T-helper 2 cell treated with Interferon-gamma antibody and Interleukin-4, amounts not matched to agents 5 μg/mL and 100 μg/mL, for 36 hours (primary cell): ENCODE data around the gene WFDC10B.
"Not testable (repeated sequence)": the region's sequence is repeated elsewhere in the genome, so short reads cannot be mapped to it uniquely, and the experiment has no call there.

Source experiments
- DNase-seq: peaks from one replicate; pipeline ENCODE4 v3.0.0; 2021; ENCODE audit warnings: low spot score
- H3K27ac Mint-ChIP-seq: one replicate; pipeline ENCODE4 v1.8.0; 2021; ENCODE audit warnings: mild to moderate bottlenecking, mixed read lengths
- H3K27me3 Mint-ChIP-seq: one replicate; pipeline ENCODE4 v1.8.0; 2021; ENCODE audit warnings: low read depth, mixed read lengths
- H3K36me3 Mint-ChIP-seq: one replicate; pipeline ENCODE4 v1.8.0; 2021; ENCODE audit warnings: low read depth, mixed read lengths
- H3K4me1 Mint-ChIP-seq: one replicate; pipeline ENCODE4 v1.8.0; 2021; ENCODE audit warnings: low read depth, mixed read lengths
- H3K4me3 Mint-ChIP-seq: one replicate; pipeline ENCODE4 v1.8.0; 2022; ENCODE audit warnings: mild to moderate bottlenecking, moderate library complexity, mixed read lengths
- H3K9me3 Mint-ChIP-seq: one replicate; pipeline ENCODE4 v1.8.0; 2021; ENCODE audit warnings: mixed read lengths

The WFDC10B gene

GRCh38 chr20:45693346-45693745, 11.5 kb downstream of the WFDC10B start:
- not testable (repeated sequence) for H3K36me3 Mint-ChIP-seq, H3K27me3 Mint-ChIP-seq, H3K4me3 Mint-ChIP-seq, H3K27ac Mint-ChIP-seq, H3K4me1 Mint-ChIP-seq, H3K9me3 Mint-ChIP-seq, DNase-seq

GRCh38 chr20:45685896-45686295, 18.9 kb downstream of the WFDC10B start:
- H3K36me3 Mint-ChIP-seq, result no peaks in the 10 kb centered on the region
- DNase-seq, result no peak
- H3K4me1 Mint-ChIP-seq, result no peaks in the 10 kb centered on the region
- H3K27ac Mint-ChIP-seq, result no peak overlapping the region
- no peak overlapping the region for H3K4me3 Mint-ChIP-seq
- H3K9me3 Mint-ChIP-seq, result no peaks in the 10 kb centered on the region
- no peaks in the 10 kb centered on the region for H3K27me3 Mint-ChIP-seq

GRCh38 chr20:45679650-45680049, 25.2 kb downstream of the WFDC10B start:
- H3K36me3 Mint-ChIP-seq, result no peaks in the 10 kb centered on the region
- H3K4me1 Mint-ChIP-seq, result no peaks in the 10 kb centered on the region
- no peak overlapping the region for H3K4me3 Mint-ChIP-seq
- no peak overlapping the region for H3K27ac Mint-ChIP-seq
- DNase-seq, result no peak
- peaks cover 14% of the 10 kb centered on the region for H3K9me3 Mint-ChIP-seq
- peaks cover 3% of the 10 kb centered on the region for H3K27me3 Mint-ChIP-seq

- Mint-ChIP-seq H3K4me3 (no peak overlapping the region), H3K27me3 (peaks cover 16% of the 10 kb centered on the region), H3K4me1 (no peaks in the 10 kb centered on the region), H3K36me3 (no peaks in the 10 kb centered on the region), H3K9me3 (no peaks in the 10 kb centered on the region), H3K27ac (no peak overlapping the region)
- no peak for DNase-seq
Measured at GRCh38 chr20:45672765-45673164, 32.1 kb downstream of the WFDC10B start.

GRCh38 chr20:45670139-45670538, 34.7 kb downstream of the WFDC10B start, which contains the start of gene WFDC11:
TSS of gene WFDC11 (minus strand) at chr20:45670239. CDS start at chr20:45650600, 19,639 bp downstream.
- peaks cover 14% of the 10 kb centered on the region for H3K27me3 Mint-ChIP-seq
- no peaks in the 10 kb centered on the region for H3K9me3 Mint-ChIP-seq
- H3K4me3 Mint-ChIP-seq, result no peak within 1 kb of the TSS
- H3K36me3 Mint-ChIP-seq, result no peaks in the 10 kb centered on the region
- DNase-seq, result no peak
- H3K4me1 Mint-ChIP-seq, result no peaks in the 10 kb centered on the region
- no peak within 1 kb of the TSS for H3K27ac Mint-ChIP-seq

- not testable (repeated sequence) for H3K36me3 Mint-ChIP-seq, DNase-seq, H3K4me3 Mint-ChIP-seq, H3K27ac Mint-ChIP-seq, H3K9me3 Mint-ChIP-seq, H3K27me3 Mint-ChIP-seq, H3K4me1 Mint-ChIP-seq
Measured at GRCh38 chr20:45657038-45657437, 47.8 kb downstream of the WFDC10B start.

GRCh38 chr20:45651726-45652125, 53.1 kb downstream of the WFDC10B start:
- not testable (repeated sequence) for H3K27me3 Mint-ChIP-seq, H3K36me3 Mint-ChIP-seq, H3K4me3 Mint-ChIP-seq, H3K4me1 Mint-ChIP-seq, DNase-seq, H3K27ac Mint-ChIP-seq, H3K9me3 Mint-ChIP-seq

GRCh38 chr20:45649312-45649863, 55.4 kb downstream of the WFDC10B start:
- no peak for DNase-seq
- Mint-ChIP-seq H3K36me3 (no peaks in the 10 kb centered on the region), H3K4me3 (no peak overlapping the region), H3K4me1 (no peaks in the 10 kb centered on the region), H3K27me3 (peaks cover 3% of the 10 kb centered on the region), H3K9me3 (no peaks in the 10 kb centered on the region), H3K27ac (no peak overlapping the region)

GRCh38 chr20:45647441-45648050, 57.3 kb downstream of the WFDC10B start:
- Mint-ChIP-seq H3K4me3 (no peak overlapping the region), H3K9me3 (no peaks in the 10 kb centered on the region), H3K4me1 (no peaks in the 10 kb centered on the region)

GRCh38 chr20:45646875-45647274, 57.9 kb downstream of the WFDC10B start:
- H3K27ac Mint-ChIP-seq, result no peak overlapping the region

More at GRCh38 chr20:45647441-45648050, 57.3 kb downstream of the WFDC10B start:
- Mint-ChIP-seq H3K36me3 (no peaks in the 10 kb centered on the region), H3K27me3 (peaks cover 3% of the 10 kb centered on the region), H3K27ac (no peak overlapping the region)
- no peak for DNase-seq

GRCh38 chr20:45645869-45646268, 59.0 kb downstream of the WFDC10B start:
- not testable (repeated sequence) for H3K4me1 Mint-ChIP-seq, H3K9me3 Mint-ChIP-seq, H3K27ac Mint-ChIP-seq, H3K27me3 Mint-ChIP-seq, H3K36me3 Mint-ChIP-seq, DNase-seq, H3K4me3 Mint-ChIP-seq

More at GRCh38 chr20:45646875-45647274, 57.9 kb downstream of the WFDC10B start:
- H3K4me1 Mint-ChIP-seq, result no peaks in the 10 kb centered on the region
- H3K9me3 Mint-ChIP-seq, result no peaks in the 10 kb centered on the region
- peaks cover 3% of the 10 kb centered on the region for H3K27me3 Mint-ChIP-seq
- DNase-seq, result no peak
- no peak overlapping the region for H3K4me3 Mint-ChIP-seq
- H3K36me3 Mint-ChIP-seq, result no peaks in the 10 kb centered on the region

- not testable (repeated sequence) for H3K36me3 Mint-ChIP-seq, DNase-seq, H3K27me3 Mint-ChIP-seq, H3K4me3 Mint-ChIP-seq, H3K9me3 Mint-ChIP-seq, H3K27ac Mint-ChIP-seq, H3K4me1 Mint-ChIP-seq
Measured at GRCh38 chr20:45641076-45641475, 63.7 kb downstream of the WFDC10B start.

GRCh38 chr20:45639687-45640086, 65.1 kb downstream of the WFDC10B start:
- H3K36me3 Mint-ChIP-seq, result no peaks in the 10 kb centered on the region
- peaks cover 7% of the 10 kb centered on the region for H3K27me3 Mint-ChIP-seq
- H3K27ac Mint-ChIP-seq, result no peak overlapping the region
- no peak overlapping the region for H3K4me3 Mint-ChIP-seq
- DNase-seq, result no peak
- no peaks in the 10 kb centered on the region for H3K4me1 Mint-ChIP-seq
- no peaks in the 10 kb centered on the region for H3K9me3 Mint-ChIP-seq

GRCh38 chr20:45636513-45636912, 68.3 kb downstream of the WFDC10B start:
- H3K4me3 Mint-ChIP-seq, result no peak overlapping the region
- H3K36me3 Mint-ChIP-seq, result no peaks in the 10 kb centered on the region
- no peaks in the 10 kb centered on the region for H3K4me1 Mint-ChIP-seq
- no peak for DNase-seq
- peaks cover 9% of the 10 kb centered on the region for H3K27me3 Mint-ChIP-seq
- H3K9me3 Mint-ChIP-seq, result no peaks in the 10 kb centered on the region
- no peak overlapping the region for H3K27ac Mint-ChIP-seq
